Ecto neural progenitor cell (in vitro differentiated cells): ENCODE data around the gene PLA2G2D.

Experiments
- DNase-seq: peaks from one replicate; pipeline ENCODE4 v3.0.0-alpha.2; 2018; ENCODE audit warnings: low spot score

PLA2G2D gene

DNA sequence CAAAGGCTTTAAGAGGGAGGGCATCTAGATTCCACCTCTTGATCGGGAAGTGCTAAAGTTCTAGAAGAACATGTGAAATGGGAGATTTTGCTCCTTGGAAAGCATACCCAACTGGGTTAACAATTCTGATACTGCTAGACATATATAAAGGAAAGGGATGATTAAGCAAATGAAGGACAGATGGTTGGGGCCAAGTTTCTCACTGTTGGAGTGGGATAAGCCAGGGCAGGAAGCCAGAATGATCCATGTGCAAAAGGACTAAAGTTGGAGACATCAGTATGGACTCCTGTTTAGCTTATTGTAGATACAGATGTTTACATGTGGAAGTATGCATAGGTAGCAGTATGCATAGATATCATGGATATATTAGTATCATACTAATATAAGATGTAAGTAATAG lies 32.5 kb downstream of the PLA2G2D start:
- no peak for DNase-seq

DNA sequence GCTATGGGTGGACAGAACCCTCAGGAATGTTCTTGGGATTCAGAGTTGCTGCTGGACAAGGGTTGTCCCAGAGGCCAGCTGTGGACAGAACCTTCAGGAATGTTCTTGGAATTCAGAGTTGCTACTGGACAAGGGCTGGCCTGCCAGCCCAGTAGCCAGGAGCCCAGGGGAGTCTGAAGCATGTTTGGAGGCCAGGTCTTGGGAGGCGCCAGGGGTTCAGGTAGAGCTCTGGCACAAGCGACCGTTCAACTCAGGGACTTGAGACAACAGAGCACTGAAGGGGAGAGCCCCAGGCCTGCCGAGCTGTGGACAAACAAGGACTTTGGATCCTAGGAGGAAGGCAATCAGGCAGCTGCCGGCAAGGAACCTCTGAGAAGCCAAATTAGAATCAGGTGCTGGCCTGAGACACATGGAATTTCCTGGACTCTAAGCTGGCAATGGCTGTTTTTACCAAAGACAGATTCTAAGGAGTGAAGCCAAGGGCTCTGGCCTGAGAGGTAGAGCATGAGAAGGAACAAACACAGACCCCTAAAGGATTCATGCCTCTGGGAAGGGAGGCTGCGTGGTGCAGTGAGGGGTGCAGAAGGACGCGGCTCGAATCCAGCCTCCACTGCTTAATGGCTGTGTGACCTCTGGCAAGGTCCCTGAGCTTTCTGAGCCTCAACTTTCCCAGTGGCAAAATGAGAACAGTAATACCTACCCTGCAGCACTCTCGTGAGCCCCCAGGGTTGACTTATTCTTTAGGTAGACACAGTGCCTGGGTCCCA lies 36.0 kb downstream of the PLA2G2D start:
- no peak for DNase-seq

DNA sequence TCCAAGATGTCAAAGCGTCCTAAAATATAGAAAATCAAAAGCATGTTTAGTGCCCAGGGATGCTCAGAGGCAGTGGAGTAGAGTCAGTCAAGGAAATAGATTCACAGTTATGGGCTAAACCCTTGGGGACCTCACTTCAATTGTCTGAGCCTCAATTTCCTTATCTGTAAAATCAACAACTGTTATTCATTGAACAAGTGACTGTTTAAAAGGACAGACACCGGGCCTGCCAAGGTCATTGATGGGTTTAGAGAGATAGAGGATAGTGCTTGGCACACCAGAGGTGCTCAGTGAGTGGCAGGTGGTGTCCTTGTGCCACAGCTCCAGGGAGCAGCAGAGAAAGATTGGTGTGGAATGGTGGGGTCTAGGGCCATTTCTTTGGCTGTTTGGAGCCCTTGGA lies 36.6 kb downstream of the PLA2G2D start:
- no peak for DNase-seq

DNA sequence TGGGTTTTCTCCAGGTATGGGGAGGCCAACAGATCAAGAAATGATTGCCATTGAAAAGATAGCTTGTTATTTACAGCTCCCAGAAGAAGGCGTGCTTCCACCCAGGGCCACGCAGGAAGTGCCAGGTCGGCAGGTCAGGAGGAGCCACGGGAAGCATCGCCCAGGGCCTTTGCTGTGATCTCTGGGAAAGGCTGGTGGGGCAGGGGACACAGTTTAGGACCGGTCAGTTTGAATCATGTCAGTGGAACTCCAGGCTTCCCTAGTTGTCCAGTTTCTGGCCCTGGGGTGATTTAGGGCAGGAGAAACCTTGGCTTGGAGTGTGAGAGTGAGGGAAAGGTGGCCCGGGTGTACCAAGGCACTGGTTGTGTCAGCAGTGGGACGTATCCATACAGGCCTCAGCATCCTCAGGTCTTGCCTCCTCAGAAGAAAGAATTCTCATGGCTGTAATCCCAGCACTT lies 38.0 kb downstream of the PLA2G2D start:
- DNase-seq: no peak

DNA sequence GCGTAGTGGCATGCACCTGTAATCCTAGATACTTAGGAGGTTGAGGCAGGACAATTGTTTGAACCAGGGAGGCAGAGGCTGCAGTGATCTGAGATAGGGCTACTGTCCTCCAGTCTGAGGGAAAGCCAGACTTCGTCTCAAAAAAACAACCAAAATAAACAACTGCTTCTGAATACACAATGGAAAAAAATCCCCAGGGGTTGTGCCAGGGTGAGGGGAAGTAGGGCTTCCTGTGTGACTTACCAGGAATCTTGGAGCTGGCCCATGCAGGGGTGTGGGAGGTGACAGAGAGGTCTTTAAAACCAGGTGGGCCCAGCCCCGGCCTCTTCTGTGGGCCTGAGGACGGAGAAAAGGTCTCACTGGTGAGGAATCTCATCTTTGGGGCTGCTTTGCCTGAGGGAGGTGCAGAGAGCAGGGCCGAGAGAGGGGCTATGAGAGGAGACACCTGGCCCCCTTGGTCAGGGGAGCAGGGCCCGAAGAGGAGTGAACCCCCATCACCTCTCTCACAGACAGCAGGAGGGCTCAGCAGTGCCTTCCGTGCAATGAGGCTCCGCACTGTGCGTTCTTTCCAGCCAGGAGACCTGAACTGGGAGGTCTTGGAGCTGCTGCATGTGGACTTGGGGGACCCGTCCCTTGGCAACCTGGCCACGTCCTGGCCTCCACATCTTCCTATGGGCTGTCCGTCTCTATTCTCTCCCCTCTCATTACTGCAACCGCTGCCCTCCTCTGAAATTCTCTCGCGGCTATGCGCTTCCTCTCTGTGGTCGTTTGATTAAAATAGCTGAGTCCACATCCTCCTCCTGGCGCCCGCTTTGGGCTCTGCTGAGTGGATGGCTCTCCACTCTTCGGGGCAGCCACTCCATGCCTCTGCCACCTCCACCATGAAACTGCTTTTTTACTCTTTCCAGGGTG lies 38.6 kb downstream of the PLA2G2D start:
- no peak for DNase-seq

DNA sequence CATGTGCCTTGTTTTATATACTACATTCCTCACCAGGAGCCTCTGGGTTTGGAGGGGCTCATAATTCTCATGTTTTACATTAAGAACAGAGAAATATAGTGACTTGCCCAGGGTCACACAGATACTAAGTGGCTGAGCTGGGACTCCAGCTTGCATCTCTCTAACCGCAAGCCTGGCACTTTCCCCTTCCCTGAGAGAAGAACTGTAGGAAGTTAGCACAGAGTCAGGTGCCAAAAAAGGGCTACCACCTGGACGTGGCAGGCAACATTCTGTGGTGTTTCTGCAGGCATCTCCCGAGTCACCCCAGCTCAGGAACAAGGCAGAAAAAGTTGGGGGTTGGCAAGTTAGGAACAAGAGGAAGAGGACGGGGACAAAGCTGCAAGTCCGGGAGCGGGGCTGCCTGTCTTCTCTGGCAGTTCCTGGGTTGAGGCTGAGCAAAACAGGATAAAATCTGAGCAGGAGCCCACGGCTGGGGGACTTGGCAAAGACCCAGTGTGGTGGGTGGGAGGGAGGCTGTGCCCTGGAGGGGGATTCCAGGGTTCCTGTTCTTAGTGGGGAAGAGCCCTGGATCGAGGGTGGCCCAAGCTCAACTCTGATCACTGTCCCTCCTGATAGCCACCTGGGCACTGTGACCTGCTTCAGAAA lies 39.6 kb downstream of the PLA2G2D start:
- no peak for DNase-seq

DNA sequence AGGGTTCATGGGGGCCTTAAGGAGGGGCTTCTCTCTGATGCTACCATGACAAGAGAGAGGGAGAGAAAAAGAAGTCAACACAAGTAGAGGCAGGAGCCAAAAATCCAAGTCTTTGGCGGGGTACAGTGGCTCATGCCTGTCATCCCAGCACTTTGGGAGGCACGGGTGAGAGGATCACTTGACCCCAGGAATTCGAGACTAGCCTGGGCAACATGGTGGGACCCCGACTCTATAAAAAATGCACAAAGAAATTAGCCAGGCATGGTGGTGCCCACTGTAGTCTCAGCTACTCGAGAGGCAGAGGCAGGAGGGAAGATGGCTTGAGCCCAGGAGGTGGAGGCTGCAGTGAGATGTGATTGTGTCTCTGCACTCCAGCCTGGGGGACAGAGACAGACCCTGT lies 40.6 kb downstream of the PLA2G2D start:
- DNase-seq: no peak

DNA sequence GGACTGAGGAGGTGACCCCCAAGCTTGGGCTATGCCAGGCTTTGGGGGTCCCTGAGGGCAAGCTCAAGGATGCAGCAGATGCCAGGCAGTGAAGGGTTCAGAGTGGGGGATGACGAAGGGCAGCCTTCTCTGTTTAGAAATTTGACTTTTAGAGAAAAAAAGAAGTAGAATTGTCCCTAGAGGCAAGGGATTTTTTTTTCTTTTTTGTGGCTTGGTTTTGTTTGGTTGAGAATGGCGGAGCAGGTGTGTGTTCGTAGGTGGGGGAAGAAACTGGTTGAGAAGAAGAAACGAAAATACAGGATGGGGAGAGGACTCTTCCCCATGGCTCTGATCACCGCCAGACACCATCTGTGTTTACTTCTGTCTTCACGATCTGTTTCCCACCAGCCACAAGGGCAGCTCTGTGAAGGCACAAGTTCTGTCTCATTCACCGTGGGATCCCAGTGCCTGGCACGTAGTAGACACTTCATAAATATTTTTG lies 41.1 kb downstream of the PLA2G2D start:
- no peak for DNase-seq

DNA sequence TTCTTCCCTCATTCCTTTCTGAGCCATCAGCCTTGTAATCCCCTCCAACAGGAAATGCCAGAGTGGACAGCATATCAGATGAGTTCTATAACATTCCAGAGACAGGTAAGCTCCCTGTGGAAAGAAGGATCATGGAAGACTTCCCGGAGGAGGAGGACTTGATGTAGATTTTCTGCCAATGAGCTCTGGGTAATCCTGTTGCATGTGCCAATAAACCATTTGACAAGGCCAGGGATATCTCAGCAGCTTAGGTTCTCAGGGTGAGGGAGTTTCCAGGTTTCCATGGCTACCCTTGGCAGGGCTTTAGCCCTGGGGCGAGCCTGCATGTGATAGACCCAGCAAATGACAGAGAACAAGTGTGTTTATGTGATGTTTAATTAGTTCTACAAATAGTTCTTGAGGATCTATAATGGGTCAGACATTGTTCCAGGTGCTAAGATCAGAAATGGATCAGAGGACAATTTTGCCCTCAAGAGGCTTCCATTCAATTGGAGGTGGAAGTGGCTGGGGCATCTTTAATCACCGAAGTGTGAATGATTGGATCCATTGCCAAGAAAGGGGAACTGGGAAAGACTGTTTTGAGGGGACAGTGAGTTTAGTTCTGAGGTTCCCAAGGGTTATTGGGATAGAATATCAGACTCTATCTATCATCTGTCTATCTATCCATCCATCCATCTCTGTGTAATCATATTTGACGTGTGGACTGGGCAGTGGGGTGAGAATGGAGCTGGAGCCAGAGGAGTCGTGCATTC lies 42.5 kb downstream of the PLA2G2D start:
- no peak for DNase-seq

DNA sequence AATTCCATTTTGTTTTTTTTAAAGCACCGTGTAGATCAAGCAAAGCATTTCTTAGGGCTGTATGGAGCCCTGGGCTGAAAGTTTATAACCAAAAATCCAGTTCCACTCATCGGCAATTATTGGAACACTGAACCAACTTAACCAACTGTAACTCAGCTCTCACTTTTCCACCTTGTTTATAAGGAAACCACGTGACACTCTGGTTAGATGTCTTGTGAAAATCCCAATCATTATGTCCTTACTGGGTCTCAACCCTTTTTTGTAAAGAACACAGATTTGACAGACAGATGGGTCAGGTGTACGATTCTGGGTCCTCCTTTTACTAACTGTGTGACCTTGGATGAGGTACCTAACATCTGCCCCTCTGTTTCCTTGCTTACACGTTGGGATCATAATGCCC lies 43.1 kb downstream of the PLA2G2D start:
- no peak for DNase-seq

DNA sequence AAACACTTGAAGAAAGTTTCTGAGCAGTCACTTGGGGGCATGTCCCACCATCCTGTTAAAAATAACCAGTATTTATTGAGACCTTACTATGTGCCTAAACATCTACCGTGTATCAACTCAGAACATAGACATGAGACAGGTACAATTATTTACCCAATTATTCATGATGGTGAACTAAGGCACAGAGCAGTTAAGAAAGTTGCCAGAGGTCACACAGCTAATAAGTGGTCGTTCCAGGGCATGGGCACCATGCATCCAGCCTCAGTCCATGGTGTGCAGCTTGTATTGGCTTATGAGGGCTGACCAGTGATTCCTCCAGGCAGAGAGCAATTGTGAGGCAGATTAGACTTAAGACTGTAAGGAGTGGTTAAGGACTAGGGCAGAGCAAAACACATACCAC lies 44.0 kb downstream of the PLA2G2D start:
- DNase-seq: no peak

DNA sequence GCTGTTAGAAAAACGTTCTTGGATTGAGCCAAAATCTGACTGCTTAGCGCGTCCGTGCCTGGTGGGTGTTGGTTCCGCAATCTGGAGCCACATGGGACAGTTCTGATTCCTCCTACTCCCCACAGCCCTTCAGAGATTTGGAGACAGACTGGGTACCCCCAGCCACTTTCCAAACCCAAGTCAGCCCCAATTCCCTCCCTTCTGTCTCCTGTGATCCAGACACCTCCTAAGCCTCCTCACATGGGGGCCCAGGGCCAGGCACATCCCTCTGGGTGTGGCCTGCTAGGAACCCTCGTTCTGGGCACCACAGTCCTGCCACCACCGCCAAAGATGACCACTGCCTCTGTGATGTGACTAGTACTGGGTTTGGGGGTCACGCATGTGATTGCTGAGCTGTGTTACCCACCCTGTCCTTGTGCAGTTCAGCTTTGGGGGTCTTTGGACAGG lies 44.6 kb downstream of the PLA2G2D start:
- peak; percentile 29 for DNase-seq

DNA sequence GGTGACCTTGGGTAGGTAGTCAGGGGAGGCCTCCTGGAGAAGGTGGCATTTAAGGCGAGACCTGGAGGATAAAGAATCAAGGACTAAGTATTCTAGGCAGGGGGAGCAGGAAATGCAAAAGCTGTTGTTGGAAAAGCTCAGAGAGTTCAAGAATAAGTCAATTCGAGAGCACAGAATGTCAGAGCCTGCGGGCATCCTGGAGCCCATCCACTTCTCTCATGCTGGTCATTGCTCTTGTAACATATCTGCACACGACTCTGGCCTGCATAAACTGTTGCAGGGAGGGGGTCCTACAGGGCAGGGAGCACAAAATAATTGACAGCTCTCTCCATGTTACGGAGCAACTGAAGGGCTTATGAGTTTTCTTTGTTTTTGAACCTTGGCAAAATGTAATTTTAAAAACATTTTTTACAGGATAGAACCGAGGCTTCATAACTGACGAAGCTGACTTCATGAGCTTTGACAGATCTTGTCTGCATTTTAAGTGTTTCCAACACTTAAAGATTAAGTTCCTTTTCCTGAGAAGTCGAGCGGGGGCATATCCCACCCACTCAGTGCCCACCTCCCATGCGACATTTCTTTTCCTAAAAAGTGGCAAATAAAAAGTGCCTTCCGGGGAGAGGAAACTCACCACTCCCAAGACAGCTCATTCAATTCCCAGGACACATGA lies 45.1 kb downstream of the PLA2G2D start:
- DNase-seq: peak; percentile 12

DNA sequence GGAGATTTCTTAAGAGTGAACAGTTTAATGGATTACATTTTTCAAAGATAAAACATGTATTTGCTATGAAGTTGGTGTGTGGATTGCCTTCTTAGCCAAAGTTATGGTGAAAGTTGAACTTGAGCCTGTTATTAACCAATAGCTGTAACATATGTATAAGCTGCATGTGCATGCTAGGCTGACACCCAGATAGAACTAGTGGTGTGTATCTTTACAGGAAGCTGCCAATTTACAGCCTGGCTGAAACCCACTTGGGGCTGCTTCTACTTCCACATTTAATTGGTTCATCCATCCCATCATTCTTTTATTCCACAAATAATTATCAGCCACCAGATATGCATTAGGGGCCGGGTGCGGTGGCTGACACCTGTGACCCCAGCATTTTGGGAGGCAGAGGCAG lies 46.1 kb downstream of the PLA2G2D start:
- DNase-seq: peak; percentile 8

DNA sequence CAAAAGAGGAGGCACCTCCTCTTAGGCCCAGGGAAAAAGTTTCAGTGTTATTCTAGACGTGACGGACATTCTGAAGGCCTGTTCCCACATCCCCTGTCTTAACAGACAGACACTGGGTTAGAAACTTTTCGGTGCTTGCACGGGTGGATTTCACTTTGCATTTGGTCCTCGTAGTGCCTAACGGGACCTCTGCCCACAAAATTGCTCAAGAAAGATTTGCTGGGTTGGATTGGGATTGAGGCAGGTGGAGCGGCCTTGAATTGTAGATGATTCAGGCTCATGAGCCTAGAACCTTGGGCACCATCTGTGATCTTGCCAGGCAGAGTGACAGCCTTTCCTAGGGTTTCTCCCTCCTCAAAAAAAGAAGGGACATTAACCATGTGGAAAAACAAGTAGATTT lies 46.6 kb downstream of the PLA2G2D start:
- no peak for DNase-seq

DNA sequence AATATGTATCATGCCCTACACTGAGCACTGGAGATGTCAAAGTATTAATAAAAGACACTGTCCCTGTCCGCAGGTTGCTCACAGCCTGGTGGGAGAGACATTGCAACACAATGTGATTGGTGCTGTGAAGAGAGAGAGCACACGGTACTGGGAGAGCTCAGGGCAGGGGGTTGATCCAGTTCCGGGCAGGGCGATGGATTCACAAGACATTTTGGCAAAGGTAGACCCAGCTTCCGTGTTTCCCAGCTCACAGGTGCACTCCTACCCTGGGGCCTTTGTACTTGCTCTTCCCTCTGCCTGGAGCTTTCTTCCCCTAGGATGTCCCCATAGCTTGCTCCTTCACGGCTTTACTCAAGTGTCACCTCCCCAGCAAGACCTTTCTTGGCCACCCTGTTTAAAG lies 47.9 kb downstream of the PLA2G2D start:
- no peak for DNase-seq

DNA sequence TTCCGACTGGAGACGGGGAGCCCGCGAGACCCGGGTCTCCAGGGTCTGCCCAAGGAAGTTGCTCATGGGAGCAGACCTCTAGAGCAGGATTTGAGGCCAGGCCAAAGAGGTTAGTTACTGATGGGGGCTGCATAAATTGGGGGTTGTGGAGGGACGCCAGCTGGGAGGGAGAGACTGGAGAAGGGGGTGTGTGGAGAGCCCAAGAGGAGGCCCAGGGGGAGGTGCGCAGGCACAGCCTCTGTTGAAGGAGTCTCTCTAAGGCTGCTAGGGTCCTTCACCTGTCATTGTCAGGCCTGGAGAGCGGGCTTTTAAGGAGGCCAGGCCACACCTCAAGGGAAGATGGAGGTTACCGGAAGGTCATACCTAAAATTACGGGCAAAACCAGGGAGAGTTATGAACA lies 49.0 kb downstream of the PLA2G2D start:
- DNase-seq: no peak

DNA sequence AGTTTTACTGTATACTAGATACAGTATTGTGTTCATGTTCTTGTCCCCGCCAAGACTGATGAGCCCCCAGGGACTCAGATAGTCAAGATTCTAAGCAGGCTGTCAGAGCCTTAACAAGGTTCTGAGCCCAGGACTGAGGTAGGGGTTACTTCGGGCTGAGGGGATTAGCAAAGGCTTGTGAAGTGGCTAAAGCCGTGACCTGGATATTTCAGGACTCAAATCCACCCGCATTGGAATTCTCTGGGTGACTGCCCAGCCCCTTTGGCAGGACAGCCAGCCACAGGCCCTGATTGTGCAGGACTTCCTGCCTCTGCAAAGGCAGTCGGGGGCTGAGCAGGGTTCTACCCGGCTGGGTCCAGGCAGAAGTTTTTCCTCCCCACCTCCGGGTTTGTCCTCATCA lies 49.5 kb downstream of the PLA2G2D start, which contains the start of gene PLA2G5:
Gene PLA2G5 (plus strand): TSS at position 321 of the 400 bp plus-strand sequence. CDS start 14,637 bp downstream, outside the sequence.
- DNase-seq: no peak

DNA sequence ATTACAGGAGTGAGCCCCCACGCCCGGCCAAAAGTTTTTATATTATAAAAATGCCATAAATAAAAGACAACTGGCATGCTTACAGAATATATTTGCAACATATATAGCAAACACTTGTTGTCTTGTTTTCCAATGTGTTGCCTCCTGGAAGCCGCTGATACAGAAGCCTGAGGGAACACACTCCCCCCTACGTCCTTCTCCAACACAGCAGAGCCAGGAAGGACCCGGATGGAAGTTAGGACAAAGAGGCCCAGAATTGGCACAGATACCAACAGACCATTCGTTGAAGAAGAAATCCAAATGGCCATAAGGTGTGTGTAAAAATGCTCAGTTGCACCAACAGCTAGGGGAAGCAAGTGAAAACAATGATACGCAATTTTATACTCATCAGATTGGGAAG lies 50.6 kb downstream of the PLA2G2D start:
- DNase-seq: no peak

DNA sequence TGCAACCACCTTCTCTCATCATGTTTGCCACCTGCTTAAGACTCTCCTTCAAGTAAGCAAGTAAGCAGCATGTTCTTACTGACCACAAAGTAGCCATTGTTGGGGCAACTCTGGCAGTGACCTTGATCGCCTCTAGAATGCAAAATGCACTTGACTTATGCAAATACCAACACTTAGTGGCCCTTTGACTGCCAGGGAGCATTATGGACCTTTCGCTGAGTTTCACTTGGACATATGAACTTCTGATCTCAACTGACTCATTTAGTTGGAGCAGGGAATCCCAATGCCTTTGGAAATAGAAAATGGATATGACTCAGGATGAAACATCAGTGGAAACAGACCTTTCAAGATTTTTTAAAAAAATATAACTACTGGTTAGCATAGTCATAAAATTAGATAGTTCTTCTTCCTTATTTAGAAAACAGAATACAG lies 55.5 kb downstream of the PLA2G2D start:
- DNase-seq: no peak
